Body of pancreas (tissue), 4 donors: ENCODE data around the gene PTTG1.

ENCODE experiments used
- POLR2A ChIP-seq, 3 donors: fragments of 450-650 bp; IDR thresholded peaks; one replicate each; pipeline ENCODE4 v1.6.1; 2016; ENCODE audit warnings: antibody characterized with exemption in 3 of 3, mild to moderate bottlenecking in 2 of 3
- TF ChIP-seq, protein P1 (sequence below), 7 experiments: fragments of 450-650 bp in 4 of 7; fragments of 200-600 bp in 3 of 7; sonication (generic) in 3 of 7; IDR thresholded peaks; one replicate each; pipeline ENCODE4 v1.5.1; 2016 to 2019; ENCODE audit warnings: antibody characterized with exemption in 7 of 7

GRCh38 chr5:160464466-160464797 is 42.8 kb downstream of the PTTG1 start:
- TF ChIP-seq, protein P1, sequence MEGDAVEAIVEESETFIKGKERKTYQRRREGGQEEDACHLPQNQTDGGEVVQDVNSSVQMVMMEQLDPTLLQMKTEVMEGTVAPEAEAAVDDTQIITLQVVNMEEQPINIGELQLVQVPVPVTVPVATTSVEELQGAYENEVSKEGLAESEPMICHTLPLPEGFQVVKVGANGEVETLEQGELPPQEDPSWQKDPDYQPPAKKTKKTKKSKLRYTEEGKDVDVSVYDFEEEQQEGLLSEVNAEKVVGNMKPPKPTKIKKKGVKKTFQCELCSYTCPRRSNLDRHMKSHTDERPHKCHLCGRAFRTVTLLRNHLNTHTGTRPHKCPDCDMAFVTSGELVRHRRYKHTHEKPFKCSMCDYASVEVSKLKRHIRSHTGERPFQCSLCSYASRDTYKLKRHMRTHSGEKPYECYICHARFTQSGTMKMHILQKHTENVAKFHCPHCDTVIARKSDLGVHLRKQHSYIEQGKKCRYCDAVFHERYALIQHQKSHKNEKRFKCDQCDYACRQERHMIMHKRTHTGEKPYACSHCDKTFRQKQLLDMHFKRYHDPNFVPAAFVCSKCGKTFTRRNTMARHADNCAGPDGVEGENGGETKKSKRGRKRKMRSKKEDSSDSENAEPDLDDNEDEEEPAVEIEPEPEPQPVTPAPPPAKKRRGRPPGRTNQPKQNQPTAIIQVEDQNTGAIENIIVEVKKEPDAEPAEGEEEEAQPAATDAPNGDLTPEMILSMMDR (IDR thresholded peaks at IDR 0.05), result no peak
- no peak for TF ChIP-seq POLR2A (IDR thresholded peaks at IDR 0.05)
